ENCODE results near the gene RAPGEF5. TPM values are rescaled to one million over a fixed set of nuclear protein-coding genes. Genes with fewer than 3 reads are reported as not detected.

Gene RAPGEF5
- total RNA-seq, 1 donor from 2014 or later = 1.1 TPM

DNA sequence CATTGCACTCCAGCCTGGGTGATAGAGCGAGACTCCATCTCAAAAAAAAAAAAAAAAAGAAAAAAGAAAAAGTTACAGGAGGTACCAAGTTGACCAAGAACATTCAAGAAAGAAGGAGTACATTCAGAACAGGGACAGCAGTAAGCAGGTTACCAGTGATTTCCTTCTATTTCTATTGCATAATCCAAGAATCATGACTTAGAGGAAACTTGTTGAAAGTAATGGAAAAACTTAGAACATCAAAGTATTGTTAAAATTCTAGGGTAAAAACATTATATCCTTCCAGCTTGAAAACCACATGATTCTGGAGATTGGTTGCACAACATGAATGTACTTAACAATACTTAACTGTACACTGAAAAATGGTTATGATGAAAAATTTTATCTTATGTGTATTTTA, 25.2 kb downstream of the RAPGEF5 start:
- no peak overlapping the region for H3K4me3 ChIP-seq (ENCODE audit: low read depth, low read length)
- DNase-seq (ENCODE audit: low read depth) = no peak
- TF ChIP-seq, protein P1, sequence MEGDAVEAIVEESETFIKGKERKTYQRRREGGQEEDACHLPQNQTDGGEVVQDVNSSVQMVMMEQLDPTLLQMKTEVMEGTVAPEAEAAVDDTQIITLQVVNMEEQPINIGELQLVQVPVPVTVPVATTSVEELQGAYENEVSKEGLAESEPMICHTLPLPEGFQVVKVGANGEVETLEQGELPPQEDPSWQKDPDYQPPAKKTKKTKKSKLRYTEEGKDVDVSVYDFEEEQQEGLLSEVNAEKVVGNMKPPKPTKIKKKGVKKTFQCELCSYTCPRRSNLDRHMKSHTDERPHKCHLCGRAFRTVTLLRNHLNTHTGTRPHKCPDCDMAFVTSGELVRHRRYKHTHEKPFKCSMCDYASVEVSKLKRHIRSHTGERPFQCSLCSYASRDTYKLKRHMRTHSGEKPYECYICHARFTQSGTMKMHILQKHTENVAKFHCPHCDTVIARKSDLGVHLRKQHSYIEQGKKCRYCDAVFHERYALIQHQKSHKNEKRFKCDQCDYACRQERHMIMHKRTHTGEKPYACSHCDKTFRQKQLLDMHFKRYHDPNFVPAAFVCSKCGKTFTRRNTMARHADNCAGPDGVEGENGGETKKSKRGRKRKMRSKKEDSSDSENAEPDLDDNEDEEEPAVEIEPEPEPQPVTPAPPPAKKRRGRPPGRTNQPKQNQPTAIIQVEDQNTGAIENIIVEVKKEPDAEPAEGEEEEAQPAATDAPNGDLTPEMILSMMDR (IDR thresholded peaks at IDR 0.05; ENCODE audit: insufficient read depth, low read length, poor library complexity, severe bottlenecking) = no peak
- H3K36me3 ChIP-seq (ENCODE audit: control insufficient read depth, insufficient read depth, low read length) = no peaks in the 10 kb centered on the region
- no peaks in the 10 kb centered on the region for H3K27me3 ChIP-seq (ENCODE audit: control insufficient read depth, insufficient read depth, low read length)

DNA sequence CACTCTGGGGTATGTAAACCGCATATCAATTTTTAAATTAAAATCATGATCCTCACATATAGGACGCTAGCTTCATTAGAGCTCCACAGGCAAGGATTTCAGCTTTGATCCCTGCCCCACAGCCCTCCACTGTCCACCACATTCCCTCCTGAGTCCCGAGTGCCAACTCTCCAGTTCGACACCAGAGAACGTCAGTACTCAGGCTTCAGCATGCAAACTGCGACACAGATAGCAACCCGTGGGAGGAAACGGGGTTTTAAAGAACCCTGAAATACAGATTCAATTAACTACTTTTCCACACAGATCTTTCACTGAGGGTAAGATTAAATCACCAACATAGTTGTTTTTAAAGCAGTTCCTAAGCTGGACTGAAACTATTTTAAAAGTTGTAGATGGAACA, 26.1 kb downstream of the RAPGEF5 start:
- Histone ChIP-seq H3K27me3 (ENCODE audit: control insufficient read depth, insufficient read depth, low read length) (no peaks in the 10 kb centered on the region), H3K36me3 (ENCODE audit: control insufficient read depth, insufficient read depth, low read length) (no peaks in the 10 kb centered on the region), H3K4me3 (ENCODE audit: low read depth, low read length) (no peak overlapping the region)
- TF ChIP-seq, protein P1 (IDR thresholded peaks at IDR 0.05; ENCODE audit: insufficient read depth, low read length, poor library complexity, severe bottlenecking) = no peak
- DNase-seq (ENCODE audit: low read depth) = no peak

DNA sequence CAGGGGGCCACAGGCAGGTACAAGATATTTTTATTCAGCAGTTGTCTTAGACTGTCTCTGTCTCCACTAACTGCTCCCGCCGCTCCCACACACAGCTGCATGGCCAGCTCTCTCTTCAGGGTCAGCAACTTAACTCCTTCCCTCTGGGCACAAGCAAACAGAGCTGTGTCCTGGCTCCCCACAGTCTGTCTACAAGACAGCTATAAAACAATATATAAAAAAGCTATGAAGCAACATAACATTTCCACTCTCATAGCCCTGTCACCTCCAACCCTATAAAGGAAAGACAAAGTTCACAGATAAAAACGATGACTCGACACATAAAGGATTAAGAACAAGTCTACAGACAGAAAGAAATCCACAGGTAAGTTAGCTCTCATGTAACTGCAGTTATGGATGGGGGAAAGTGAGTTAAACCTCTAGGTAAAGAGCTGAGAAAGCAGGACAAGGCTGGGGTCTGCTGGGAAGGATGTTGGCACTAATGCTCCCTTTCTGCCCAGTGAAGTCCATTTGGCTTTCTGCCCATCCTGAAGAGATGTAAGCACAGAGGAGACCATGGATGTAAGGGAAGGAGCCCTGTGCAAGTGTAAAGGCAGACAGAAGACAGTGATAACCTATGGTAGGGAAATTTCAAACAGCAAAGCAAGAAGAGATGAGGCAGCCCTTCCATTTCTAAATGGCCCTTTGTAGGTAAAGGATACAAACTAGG, 27.0 kb downstream of the RAPGEF5 start:
- H3K27me3 ChIP-seq (ENCODE audit: control insufficient read depth, insufficient read depth, low read length) = no peaks in the 10 kb centered on the region
- DNase-seq (ENCODE audit: low read depth) = no peak
- H3K36me3 ChIP-seq (ENCODE audit: control insufficient read depth, insufficient read depth, low read length) = no peaks in the 10 kb centered on the region
- TF ChIP-seq, protein P1 (IDR thresholded peaks at IDR 0.05; ENCODE audit: insufficient read depth, low read length, poor library complexity, severe bottlenecking) = no peak
- no peak overlapping the region for H3K4me3 ChIP-seq (ENCODE audit: low read depth, low read length)

DNA sequence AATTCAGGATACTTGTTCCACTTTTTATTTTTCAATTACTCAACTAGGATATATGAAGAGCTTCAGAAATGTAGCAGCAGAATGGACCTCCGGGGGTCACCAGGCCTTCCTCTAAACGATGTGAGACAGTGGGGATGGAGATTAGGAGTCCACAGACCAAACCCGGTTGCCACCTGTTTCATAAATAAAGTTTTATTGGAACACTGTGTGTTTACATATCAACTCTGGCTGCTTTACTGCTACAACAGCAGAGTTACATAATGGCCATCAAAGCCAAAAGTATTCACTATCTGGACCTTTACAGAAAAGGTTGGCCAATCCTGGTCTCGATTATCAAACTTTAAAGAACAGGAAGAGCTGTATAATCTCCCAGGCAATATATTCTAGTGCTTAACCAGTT, 30.8 kb downstream of the RAPGEF5 start:
- H3K4me3 ChIP-seq (ENCODE audit: low read depth, low read length) = no peak overlapping the region
- no peak for DNase-seq (ENCODE audit: low read depth)
- H3K36me3 ChIP-seq (ENCODE audit: control insufficient read depth, insufficient read depth, low read length) = no peaks in the 10 kb centered on the region
- H3K27me3 ChIP-seq (ENCODE audit: control insufficient read depth, insufficient read depth, low read length) = no peaks in the 10 kb centered on the region
- TF ChIP-seq, protein P1 (IDR thresholded peaks at IDR 0.05; ENCODE audit: insufficient read depth, low read length, poor library complexity, severe bottlenecking) = no peak

DNA sequence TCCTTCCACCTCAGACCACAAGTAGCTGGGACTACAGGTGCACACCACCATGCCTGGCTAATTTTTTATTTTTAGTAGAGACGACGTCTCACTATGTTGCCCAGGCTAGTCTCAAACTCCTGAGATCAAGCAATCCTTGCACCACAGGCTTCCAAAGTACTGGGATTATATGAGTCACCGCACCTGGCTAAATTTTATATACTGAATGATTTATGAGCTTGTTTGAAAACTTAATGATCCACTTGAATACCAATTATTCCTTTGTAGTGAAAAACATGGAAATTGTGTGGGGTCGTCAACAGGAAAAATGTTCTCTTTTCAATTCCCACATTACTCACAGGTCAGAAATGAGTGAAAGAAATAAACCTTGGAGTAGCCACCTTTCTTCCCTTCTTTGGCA, 31.3 kb downstream of the RAPGEF5 start:
- Histone ChIP-seq H3K36me3 (ENCODE audit: control insufficient read depth, insufficient read depth, low read length) (no peaks in the 10 kb centered on the region), H3K27me3 (ENCODE audit: control insufficient read depth, insufficient read depth, low read length) (no peaks in the 10 kb centered on the region), H3K4me3 (ENCODE audit: low read depth, low read length) (no peak overlapping the region)
- TF ChIP-seq, protein P1 (IDR thresholded peaks at IDR 0.05; ENCODE audit: insufficient read depth, low read length, poor library complexity, severe bottlenecking) = no peak
- DNase-seq (ENCODE audit: low read depth) = no peak

DNA sequence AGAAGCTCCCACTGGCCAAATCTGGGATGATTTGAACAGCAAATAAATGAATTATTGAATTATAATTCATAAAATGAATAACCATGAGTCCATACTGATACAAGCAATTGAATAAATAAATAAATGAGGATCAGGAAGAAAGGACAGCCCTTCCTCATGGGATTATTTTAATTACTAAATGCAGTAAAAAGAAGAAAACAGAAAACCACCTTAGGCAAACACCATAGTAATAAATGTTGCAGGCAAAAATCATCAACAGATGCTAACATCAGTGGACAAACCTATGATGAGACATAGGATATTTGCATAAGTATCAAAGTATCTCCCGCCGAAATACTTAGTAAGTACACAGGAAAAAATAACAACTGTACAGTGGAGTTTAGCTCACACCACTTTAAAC, 33.2 kb downstream of the RAPGEF5 start:
- no peaks in the 10 kb centered on the region for H3K36me3 ChIP-seq (ENCODE audit: control insufficient read depth, insufficient read depth, low read length)
- H3K4me3 ChIP-seq (ENCODE audit: low read depth, low read length) = no peak overlapping the region
- TF ChIP-seq, protein P1 (IDR thresholded peaks at IDR 0.05; ENCODE audit: insufficient read depth, low read length, poor library complexity, severe bottlenecking) = no peak
- H3K27me3 ChIP-seq (ENCODE audit: control insufficient read depth, insufficient read depth, low read length) = no peaks in the 10 kb centered on the region
- DNase-seq (ENCODE audit: low read depth) = no peak
